ENCODE data around the gene CCT6A. TPM values are rescaled to one million over a fixed set of nuclear protein-coding genes. Genes with fewer than 3 reads are reported as not detected.

Gene CCT6A
- total and polyA plus RNA-seq, 9 of the 15 experiments (the other 6 are each of a cell fraction or from before 2014, with no cell fraction given) = 244 to 708 (median 387) TPM

GRCh38 chr7:56051339-56052191, at the start of gene CCT6A, which contains the start of gene PSPH (continued):
- TF ChIP-seq, protein P1, sequence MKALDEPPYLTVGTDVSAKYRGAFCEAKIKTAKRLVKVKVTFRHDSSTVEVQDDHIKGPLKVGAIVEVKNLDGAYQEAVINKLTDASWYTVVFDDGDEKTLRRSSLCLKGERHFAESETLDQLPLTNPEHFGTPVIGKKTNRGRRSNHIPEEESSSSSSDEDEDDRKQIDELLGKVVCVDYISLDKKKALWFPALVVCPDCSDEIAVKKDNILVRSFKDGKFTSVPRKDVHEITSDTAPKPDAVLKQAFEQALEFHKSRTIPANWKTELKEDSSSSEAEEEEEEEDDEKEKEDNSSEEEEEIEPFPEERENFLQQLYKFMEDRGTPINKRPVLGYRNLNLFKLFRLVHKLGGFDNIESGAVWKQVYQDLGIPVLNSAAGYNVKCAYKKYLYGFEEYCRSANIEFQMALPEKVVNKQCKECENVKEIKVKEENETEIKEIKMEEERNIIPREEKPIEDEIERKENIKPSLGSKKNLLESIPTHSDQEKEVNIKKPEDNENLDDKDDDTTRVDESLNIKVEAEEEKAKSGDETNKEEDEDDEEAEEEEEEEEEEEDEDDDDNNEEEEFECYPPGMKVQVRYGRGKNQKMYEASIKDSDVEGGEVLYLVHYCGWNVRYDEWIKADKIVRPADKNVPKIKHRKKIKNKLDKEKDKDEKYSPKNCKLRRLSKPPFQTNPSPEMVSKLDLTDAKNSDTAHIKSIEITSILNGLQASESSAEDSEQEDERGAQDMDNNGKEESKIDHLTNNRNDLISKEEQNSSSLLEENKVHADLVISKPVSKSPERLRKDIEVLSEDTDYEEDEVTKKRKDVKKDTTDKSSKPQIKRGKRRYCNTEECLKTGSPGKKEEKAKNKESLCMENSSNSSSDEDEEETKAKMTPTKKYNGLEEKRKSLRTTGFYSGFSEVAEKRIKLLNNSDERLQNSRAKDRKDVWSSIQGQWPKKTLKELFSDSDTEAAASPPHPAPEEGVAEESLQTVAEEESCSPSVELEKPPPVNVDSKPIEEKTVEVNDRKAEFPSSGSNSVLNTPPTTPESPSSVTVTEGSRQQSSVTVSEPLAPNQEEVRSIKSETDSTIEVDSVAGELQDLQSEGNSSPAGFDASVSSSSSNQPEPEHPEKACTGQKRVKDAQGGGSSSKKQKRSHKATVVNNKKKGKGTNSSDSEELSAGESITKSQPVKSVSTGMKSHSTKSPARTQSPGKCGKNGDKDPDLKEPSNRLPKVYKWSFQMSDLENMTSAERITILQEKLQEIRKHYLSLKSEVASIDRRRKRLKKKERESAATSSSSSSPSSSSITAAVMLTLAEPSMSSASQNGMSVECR (CRISPR knock-in tag; IDR thresholded peaks at IDR 0.05) = peak; percentile 40; the same call in 1 of the 2 replicates
- peak; percentile 94 for TF ChIP-seq CHD1 (IDR thresholded peaks at IDR 0.05; ENCODE audit: low read length)
- TF ChIP-seq ZHX1 (conservative IDR thresholded peaks at IDR 0.05; ENCODE audit: low read length) = no peak
- TF ChIP-seq ZNF175 (CRISPR knock-in tag; IDR thresholded peaks at IDR 0.05; ENCODE audit: low read depth) = 0 out of 2 replicates have a peak, but pooled peaks have one; percentile 53
- TF ChIP-seq PRDM10 (IDR thresholded peaks at IDR 0.05; ENCODE audit: partially characterized antibody) = peak; percentile 46
- no peak for TF ChIP-seq IFI16 (CRISPR knock-in tag; IDR thresholded peaks at IDR 0.05)
- TF ChIP-seq ZNF436 (CRISPR knock-in tag; IDR thresholded peaks at IDR 0.05) = no peak
- no peak for TF ChIP-seq ZNF518B (CRISPR knock-in tag; IDR thresholded peaks at IDR 0.05)
